Liver (tissue), 9 donors: ENCODE measurements around the gene KRTAP10-5. TPM values are rescaled to one million over a fixed set of nuclear protein-coding genes. Genes with fewer than 3 reads are reported as not detected.
"Not testable (repeated sequence)": the region's sequence is repeated elsewhere in the genome, so short reads cannot be mapped to it uniquely, and the experiment has no call there.

Experiments used
- DNase-seq: peaks from one replicate; pipeline ENCODE4 v3.0.0-alpha.2; 2017; ENCODE audit warnings: low spot score
- H3K27ac ChIP-seq, 2 donors: one replicate each; pipeline ENCODE4 v1.7.0; 2013; ENCODE audit warnings: inconsistent platforms in 2 of 2, low read length in 2 of 2, control low read depth in 1 of 2, low read depth in 1 of 2, mild to moderate bottlenecking in 1 of 2
- H3K27me3 ChIP-seq, 4 donors: one replicate each; pipeline versions ENCODE4 v1.6.1 to v1.7.0; 2013; ENCODE audit warnings: low read length in 3 of 4, inconsistent platforms in 1 of 4, mild to moderate bottlenecking in 1 of 4, moderate library complexity in 1 of 4; ENCODE audit not compliant: control insufficient read depth in 4 of 4, insufficient read depth in 4 of 4
- H3K36me3 ChIP-seq, 4 donors: one replicate each; pipeline versions ENCODE4 v1.6.1 to v1.7.0; 2013; ENCODE audit warnings: low read length in 3 of 4, mild to moderate bottlenecking in 3 of 4, low read depth in 1 of 4, moderate library complexity in 1 of 4; ENCODE audit not compliant: control insufficient read depth in 4 of 4, insufficient read depth in 3 of 4
- H3K4me1 ChIP-seq, 4 donors: one replicate each; pipeline versions ENCODE4 v1.6.1 to v1.7.0; 2013; ENCODE audit warnings: low read length in 3 of 4, mild to moderate bottlenecking in 3 of 4, moderate library complexity in 1 of 4; ENCODE audit not compliant: control insufficient read depth in 4 of 4, insufficient read depth in 4 of 4
- H3K4me3 ChIP-seq, 3 donors: one replicate each; pipeline versions ENCODE4 v1.6.1 to v1.7.0; 2013; ENCODE audit warnings: low read length in 3 of 3, control low read depth in 1 of 3, low read depth in 1 of 3, mild to moderate bottlenecking in 1 of 3
- H3K9ac ChIP-seq, 2 donors: one replicate each; pipeline ENCODE4 v1.7.0; 2013; ENCODE audit warnings: low read length in 2 of 2, mild to moderate bottlenecking in 2 of 2, moderate library complexity in 2 of 2, control low read depth in 1 of 2, low read depth in 1 of 2
- H3K9me3 ChIP-seq, 4 donors: one replicate each; pipeline versions ENCODE4 v1.6.1 to v1.7.0; 2013; ENCODE audit warnings: low read length in 3 of 4; ENCODE audit not compliant: control insufficient read depth in 4 of 4
- ATF3 ChIP-seq: IDR thresholded peaks from 2 replicates; pipeline ENCODE4 v1.6.1; 2016; ENCODE audit warnings: antibody characterized with exemption
- FOXA1 ChIP-seq: IDR thresholded peaks from 2 replicates; pipeline ENCODE4 v1.6.1; 2016; ENCODE audit warnings: antibody characterized with exemption
- HNF4G ChIP-seq: IDR thresholded peaks from 2 replicates; pipeline ENCODE4 v1.6.1; 2016; ENCODE audit warnings: antibody characterized with exemption
- JUND ChIP-seq, 2 donors: IDR thresholded peaks; 2 replicates each; pipeline ENCODE4 v1.6.1; 2016; ENCODE audit warnings: antibody characterized with exemption in 2 of 2
- MAX ChIP-seq: IDR thresholded peaks from 2 replicates; pipeline ENCODE4 v1.6.1; 2016; ENCODE audit warnings: antibody characterized with exemption
- NR2F2 ChIP-seq: IDR thresholded peaks from 2 replicates; pipeline ENCODE4 v1.6.1; 2016; ENCODE audit warnings: antibody characterized with exemption
- REST ChIP-seq: IDR thresholded peaks from 2 replicates; pipeline ENCODE4 v1.6.1; 2016; ENCODE audit warnings: antibody characterized with exemption, mild to moderate bottlenecking
- RXRA ChIP-seq, 2 donors: IDR thresholded peaks; 2 replicates each; pipeline ENCODE4 v1.6.1; 2017 to 2018; ENCODE audit warnings: antibody characterized with exemption in 2 of 2, mild to moderate bottlenecking in 1 of 2
- TAF1 ChIP-seq: conservative IDR thresholded peaks from 2 replicates; pipeline ENCODE4 v1.6.1; 2016; ENCODE audit warnings: antibody characterized with exemption, mild to moderate bottlenecking
- YY1 ChIP-seq: IDR thresholded peaks from 2 replicates; pipeline ENCODE4 v1.6.1; 2016; ENCODE audit warnings: antibody characterized with exemption, mild to moderate bottlenecking
- ZBTB33 ChIP-seq: IDR thresholded peaks from 2 replicates; pipeline ENCODE4 v1.6.1; 2016; ENCODE audit warnings: antibody characterized with exemption
- WGBS: extraction: QIAGEN DNeasy Blood & Tissue Kit; methylation state at CpG from one replicate; pipeline ENCODE4 v1.1.7; 2013; 5-methylcytosine and 5-hydroxymethylcytosine counted together
- polyA plus RNA-seq, 2 donors: library from polyadenylated mRNA; stranded (reverse) in 1 of 2; unstranded in 1 of 2; fragments of 200-250 nt in 1 of 2; fragments of >200 nt in 1 of 2; fragmentation: Nextera tagmentation in 1 of 2; extraction: Ambion mirVana in 1 of 2; gene quantifications; one replicate each; pipeline versions ENCODE4 v1.2.1 to v1.2.3, GENCODE V29; 2013 to 2015
- total RNA-seq, 2 donors: library from RNA; depleted of rRNA; stranded (reverse); fragments of >200 nt; gene quantifications; one replicate each; pipeline ENCODE4 v1.2.3, GENCODE V29; 2014
- TF ChIP-seq, protein P1 (sequence below): fragments of 150-350 bp; IDR thresholded peaks from 2 replicates; pipeline ENCODE4 v1.5.1; 2017; ENCODE audit warnings: improper control_type of control experiment, low read depth, low read length; ENCODE audit not compliant: missing input control
- donor health status: healthy.
- donor health status: healthy.
- donor health status: healthy.
- donor health status: healthy.
- donor health status: healthy.

Gene KRTAP10-5
- total and polyA plus RNA-seq, 4 donors: not detected

DNA sequence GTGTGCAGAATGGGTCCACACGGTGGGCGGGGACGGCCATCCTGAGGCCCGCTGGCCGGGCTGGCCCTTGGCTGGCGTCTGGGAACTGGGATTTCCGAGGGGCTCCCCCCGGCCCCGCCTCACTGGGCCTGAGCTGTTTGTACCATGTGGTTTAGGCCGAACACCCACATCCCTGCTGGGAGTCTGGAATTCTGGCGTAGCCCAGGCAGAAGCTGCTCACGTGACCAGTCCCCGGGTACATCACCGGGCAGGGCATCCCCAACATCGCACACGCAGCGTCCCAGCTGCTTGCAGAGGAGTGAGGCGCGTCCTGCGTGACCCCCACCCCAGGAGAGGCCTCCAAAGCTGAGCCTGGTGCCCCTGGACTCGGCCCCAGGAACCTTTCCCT is 22.1 kb upstream of the KRTAP10-5 start:
- TF ChIP-seq ZBTB33: no peak
- no peak for TF ChIP-seq HNF4G
- no peak for TF ChIP-seq YY1
- Histone ChIP-seq H3K4me3 (no peak overlapping the region), H3K36me3 (no peaks in the 10 kb centered on the region), H3K4me1 (no peaks in the 10 kb centered on the region), H3K27me3 (no peaks in the 10 kb centered on the region), H3K27ac (no peak overlapping the region), H3K9ac (no peak overlapping the region), H3K9me3 (peaks cover 0 to 7% (median 5%) of the 10 kb centered on the region in 4 donors)
- DNase-seq: peak; percentile 6
- WGBS: 86% methylated on average over 20 of the region's 21 CpGs

- H3K27ac ChIP-seq: no peak overlapping the region
- H3K9me3 ChIP-seq: peaks cover 0 to 7% (median 5%) of the 10 kb centered on the region in 4 donors
- H3K36me3 ChIP-seq: no peaks in the 10 kb centered on the region
- no peak overlapping the region for H3K4me3 ChIP-seq
- DNase-seq: peak; percentile 17
- no peaks in the 10 kb centered on the region for H3K4me1 ChIP-seq
- TF ChIP-seq ZBTB33: no peak
- no peak for TF ChIP-seq JUND (IDR thresholded peaks at IDR 0.05)
- no peak for TF ChIP-seq FOXA1
- no peak for TF ChIP-seq ATF3
- no peak for TF ChIP-seq REST
- TF ChIP-seq MAX: no peak
- no peak for TF ChIP-seq RXRA (IDR thresholded peaks at IDR 0.05)
- TF ChIP-seq TAF1: no peak
- TF ChIP-seq NR2F2: no peak
- TF ChIP-seq, protein P1, sequence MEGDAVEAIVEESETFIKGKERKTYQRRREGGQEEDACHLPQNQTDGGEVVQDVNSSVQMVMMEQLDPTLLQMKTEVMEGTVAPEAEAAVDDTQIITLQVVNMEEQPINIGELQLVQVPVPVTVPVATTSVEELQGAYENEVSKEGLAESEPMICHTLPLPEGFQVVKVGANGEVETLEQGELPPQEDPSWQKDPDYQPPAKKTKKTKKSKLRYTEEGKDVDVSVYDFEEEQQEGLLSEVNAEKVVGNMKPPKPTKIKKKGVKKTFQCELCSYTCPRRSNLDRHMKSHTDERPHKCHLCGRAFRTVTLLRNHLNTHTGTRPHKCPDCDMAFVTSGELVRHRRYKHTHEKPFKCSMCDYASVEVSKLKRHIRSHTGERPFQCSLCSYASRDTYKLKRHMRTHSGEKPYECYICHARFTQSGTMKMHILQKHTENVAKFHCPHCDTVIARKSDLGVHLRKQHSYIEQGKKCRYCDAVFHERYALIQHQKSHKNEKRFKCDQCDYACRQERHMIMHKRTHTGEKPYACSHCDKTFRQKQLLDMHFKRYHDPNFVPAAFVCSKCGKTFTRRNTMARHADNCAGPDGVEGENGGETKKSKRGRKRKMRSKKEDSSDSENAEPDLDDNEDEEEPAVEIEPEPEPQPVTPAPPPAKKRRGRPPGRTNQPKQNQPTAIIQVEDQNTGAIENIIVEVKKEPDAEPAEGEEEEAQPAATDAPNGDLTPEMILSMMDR: no peak
- 84% methylated on average over 23 of the region's 23 CpGs for WGBS
- H3K27me3 ChIP-seq: no peaks in the 10 kb centered on the region
- H3K9ac ChIP-seq: no peak overlapping the region
Measured at GRCh38 chr21:44601596-44602462, 21.4 kb upstream of the KRTAP10-5 start.

- not testable (repeated sequence) for H3K27ac ChIP-seq, H3K9ac ChIP-seq, H3K4me1 ChIP-seq, H3K4me3 ChIP-seq, H3K9me3 ChIP-seq, H3K36me3 ChIP-seq, H3K27me3 ChIP-seq
- DNase-seq: peak; percentile 6
- 72% methylated on average over 10 of the region's 10 CpGs for WGBS
Measured at GRCh38 chr21:44601091-44601490, 20.7 kb upstream of the KRTAP10-5 start.
